B cell (primary cell): ENCODE results near the gene PTPRM. TPM values are rescaled to one million over a fixed set of nuclear protein-coding genes. Genes with fewer than 3 reads are reported as not detected.

Experiments
- ATAC-seq: fragments of 200-7000 bp; cut with Tn5 transposase; one replicate; pipeline ENCODE4 v1.10.0; 2021; ENCODE audit warnings: low read depth, mild to moderate bottlenecking, moderate number of reproducible peaks, moderate library complexity
- CTCF ChIA-PET: fragments of 350-600 bp; sonication (Branson Sonifier 250); formaldehyde crosslinking; loops from one replicate; lab custom pipeline; 2021; ENCODE audit warnings: antibody characterized with exemption, inconsistent platforms; lab: Charles Lee
- POLR2A ChIA-PET: fragments of 350-600 bp; sonication (Branson Sonifier 250); formaldehyde crosslinking; loops from one replicate; lab custom pipeline; 2021; ENCODE audit warnings: antibody characterized with exemption; lab: Charles Lee
- DNase-seq: peaks from one replicate; pipeline ENCODE4 v3.0.0; 2013
- H2AFZ ChIP-seq: 2 replicates; pipeline ENCODE4 v1.6.1; 2012; ENCODE audit warnings: mild to moderate bottlenecking, low read depth, low read length; ENCODE audit not compliant: insufficient read depth, poor library complexity, severe bottlenecking
- H3K27ac ChIP-seq, 2 donors: 1 replicate in 1 of 2; 2 replicates in 1 of 2; pipeline ENCODE4 v1.5.1; 2012 to 2013; ENCODE audit warnings: low read length in 2 of 2, mild to moderate bottlenecking in 2 of 2, moderate library complexity in 1 of 2
- H3K27me3 ChIP-seq, 4 experiments: fragments of 200-600 bp in 1 of 4; sonication (generic) in 1 of 4; replicated peaks in 1 of 4; 1 replicate in 2 of 4; 2 replicates in 2 of 4; pipeline versions ENCODE4 v1.6.1 to v1.7.0; 2013 to 2016; ENCODE audit warnings: low read length in 3 of 4, mild to moderate bottlenecking in 2 of 4, mixed read lengths in 1 of 4, moderate library complexity in 1 of 4; ENCODE audit not compliant: insufficient read depth in 4 of 4, control insufficient read depth in 3 of 4; ENCODE audit errors: control extremely low read depth in 1 of 4
- H3K36me3 ChIP-seq, 2 experiments: replicated peaks in 1 of 2; 1 replicate in 1 of 2; 2 replicates in 1 of 2; pipeline versions ENCODE4 v1.6.1 to v1.7.1; 2013; ENCODE audit warnings: low read length in 1 of 2; ENCODE audit not compliant: insufficient read depth in 2 of 2, control insufficient read depth in 1 of 2; ENCODE audit errors: control extremely low read depth in 1 of 2, extremely low read depth in 1 of 2
- H3K4me1 ChIP-seq, 2 donors: fragments of 200-600 bp in 1 of 2; sonication (generic) in 1 of 2; 1 replicate in 1 of 2; 2 replicates in 1 of 2; pipeline versions ENCODE4 v1.5.1 to v1.6.1; 2013 to 2017; ENCODE audit warnings: low read length in 2 of 2; ENCODE audit not compliant: control insufficient read depth in 2 of 2, insufficient read depth in 2 of 2
- H3K4me2 ChIP-seq: replicated peaks from 2 replicates; pipeline ENCODE3; 2012; ENCODE audit warnings: mild to moderate bottlenecking, low read depth, low read length; ENCODE audit not compliant: poor library complexity, severe bottlenecking
- H3K4me3 ChIP-seq, 5 experiments: fragments of 200-600 bp in 1 of 5; sonication (generic) in 1 of 5; 1 replicate in 3 of 5; 2 replicates in 2 of 5; pipeline versions ENCODE4 v1.5.1 to v1.7.0; 2011 to 2016; ENCODE audit warnings: low read length in 4 of 5, mild to moderate bottlenecking in 4 of 5, low read depth in 2 of 5, control low read depth in 1 of 5, moderate library complexity in 1 of 5; ENCODE audit not compliant: insufficient read depth in 1 of 5; ENCODE audit errors: control extremely low read depth in 1 of 5, extremely low read depth in 1 of 5
- H3K79me2 ChIP-seq: fragments of 200-600 bp; sonication (generic); one replicate; pipeline ENCODE4 v1.6.0; 2016; ENCODE audit warnings: low read length; ENCODE audit not compliant: control insufficient read depth, insufficient read depth
- H3K9ac ChIP-seq: fragments of 200-600 bp; sonication (generic); 2 replicates; pipeline ENCODE4 v1.6.1; 2017; ENCODE audit warnings: mild to moderate bottlenecking, low read length, moderate library complexity
- H3K9me3 ChIP-seq, 3 donors: one replicate each; pipeline versions ENCODE4 v1.6.1 to v1.7.1; 2013; ENCODE audit warnings: low read length in 2 of 3; ENCODE audit not compliant: control insufficient read depth in 2 of 3, insufficient read depth in 1 of 3; ENCODE audit errors: control extremely low read depth in 1 of 3
- H4K20me1 ChIP-seq: 2 replicates; pipeline ENCODE4 v1.6.0; 2012; ENCODE audit warnings: mild to moderate bottlenecking, low read length; ENCODE audit not compliant: insufficient read depth, control insufficient read depth, poor library complexity, severe bottlenecking
- H3K27ac Mint-ChIP-seq: one replicate; pipeline ENCODE4 v1.8.0; 2021; ENCODE audit warnings: mixed read lengths
- H3K27me3 Mint-ChIP-seq: one replicate; pipeline ENCODE4 v1.8.0; 2021; ENCODE audit warnings: mixed read lengths
- H3K4me1 Mint-ChIP-seq: one replicate; pipeline ENCODE4 v1.8.0; 2021; ENCODE audit warnings: mixed read lengths
- H3K4me3 Mint-ChIP-seq: one replicate; pipeline ENCODE4 v1.8.0; 2021; ENCODE audit warnings: mixed read lengths
- H3K9me3 Mint-ChIP-seq: one replicate; pipeline ENCODE4 v1.8.0; 2022; ENCODE audit warnings: mixed read lengths; ENCODE audit not compliant: insufficient read depth
- CTCF ChIP-seq: fragments of 200-600 bp; IDR thresholded peaks from one replicate; pipeline ENCODE4 v1.8.0; 2022; ENCODE audit warnings: antibody characterized with exemption, mild to moderate bottlenecking
- EZH2 ChIP-seq: IDR thresholded peaks from 2 replicates; pipeline ENCODE4 v1.6.1; 2012; ENCODE audit warnings: borderline replicate concordance, low read depth, mild to moderate bottlenecking, moderate library complexity, low read length; ENCODE audit not compliant: insufficient read depth, poor library complexity, severe bottlenecking
- WGBS: methylation state at CpG from one replicate; pipeline ENCODE4 v1.1.5; 2013; ENCODE audit warnings: missing lambda C conversion rate; ENCODE audit not compliant: insufficient coverage; 5-methylcytosine and 5-hydroxymethylcytosine counted together
- intact Hi-C: fragments of 100-400 bp; cut with micrococcal nuclease; formaldehyde crosslinking; loops from one replicate; pipeline ENCODE4 v1.10.0; 2022
- polyA plus RNA-seq: library from polyadenylated mRNA; depleted of rRNA; stranded (reverse); fragments of >200 nt; gene quantifications from 2 replicates; pipeline ENCODE4 v1.2.3, GENCODE V29; 2012
- total RNA-seq, 2 donors: library from RNA; stranded (reverse); fragments of 120-200 nt in 1 of 2; gene quantifications; 1 replicate in 1 of 2; 2 replicates in 1 of 2; pipeline versions ENCODE4 v1.2.3 to v1.2.4, GENCODE V29; 2013 to 2022

PTPRM gene
- total and polyA plus RNA-seq, 2 donors (not counting 1 experiment from before 2014, with no cell fraction given), result 0.20 to 0.89 TPM

- Histone ChIP-seq H3K36me3 (no peaks in the 10 kb centered on the region), H3K9me3 (peaks cover 0 to 4% (median 0%) of the 10 kb centered on the region in 3 donors), H3K9ac (no peak overlapping the region), H3K79me2 (no peaks in the 10 kb centered on the region), H3K27me3 (no peaks in the 10 kb centered on the region), H2AFZ (no peak overlapping the region), H3K27ac (no peak overlapping the region), H3K4me1 (no peaks in the 10 kb centered on the region), H3K4me3 (no peak overlapping the region), H3K4me2 (no peak overlapping the region), H4K20me1 (no peaks in the 10 kb centered on the region)
- no peaks in the 10 kb centered on the region for H3K4me1 Mint-ChIP-seq
- intact Hi-C loops, result no loop called here
- no peak overlapping the region for H3K27ac Mint-ChIP-seq
- WGBS, result 64% methylated on average over 6 of the region's 6 CpGs
- no peak for TF ChIP-seq CTCF
- no peaks in the 10 kb centered on the region for H3K27me3 Mint-ChIP-seq
- no peak overlapping the region for H3K4me3 Mint-ChIP-seq
- no peak for ATAC-seq
- DNase-seq, result no peak
- ChIA-PET POLR2A (no interaction called here), CTCF (no interaction called here)
- H3K9me3 Mint-ChIP-seq, result peaks cover 5% of the 10 kb centered on the region
Measured at GRCh38 chr18:8208716-8209115, 641.6 kb downstream of the PTPRM start.

GRCh38 chr18:8212896-8213780 lies 646.0 kb downstream of the PTPRM start:
- intact Hi-C loops, result no loop called here
- CTCF ChIA-PET, result no interaction called here

More at GRCh38 chr18:8212896-8213780, 646.0 kb downstream of the PTPRM start:
- no peaks in the 10 kb centered on the region for H3K36me3 ChIP-seq
- 100% methylated on average over 1 of the region's 8 CpGs for WGBS
- H3K4me1 Mint-ChIP-seq, result no peaks in the 10 kb centered on the region
- H3K4me3 ChIP-seq, result no peak overlapping the region
- TF ChIP-seq CTCF, result no peak
- no peak for TF ChIP-seq EZH2
- H3K4me2 ChIP-seq, result no peak overlapping the region
- no peaks in the 10 kb centered on the region for H3K27me3 Mint-ChIP-seq
- H3K79me2 ChIP-seq, result no peaks in the 10 kb centered on the region
- no peak overlapping the region for H3K4me3 Mint-ChIP-seq
- no peak overlapping the region for H2AFZ ChIP-seq
- peaks cover 0 to 4% (median 0%) of the 10 kb centered on the region in 3 donors for H3K9me3 ChIP-seq
- ATAC-seq, result no peak
- H3K27ac Mint-ChIP-seq, result no peak overlapping the region
- H3K9me3 Mint-ChIP-seq, result peaks cover 5% of the 10 kb centered on the region
- H3K9ac ChIP-seq, result no peak overlapping the region
- no peak for DNase-seq
- no peaks in the 10 kb centered on the region for H3K27me3 ChIP-seq
- POLR2A ChIA-PET, result no interaction called here
- H3K4me1 ChIP-seq, result no peaks in the 10 kb centered on the region
- H4K20me1 ChIP-seq, result no peaks in the 10 kb centered on the region
- no peak overlapping the region for H3K27ac ChIP-seq
